GM12874 (cell line): ENCODE measurements around the gene SLC13A2.

Experiments used
- CTCF ChIP-seq: IDR thresholded peaks from 2 replicates; pipeline ENCODE4 v1.5.1; 2011; ENCODE audit warnings: low read depth, mild to moderate bottlenecking, control low read depth, low read length, moderate library complexity; ENCODE audit not compliant: insufficient read depth

The SLC13A2 gene

GRCh38 chr17:28524476-28525424 lies 51.3 kb downstream of the SLC13A2 start:
- TF ChIP-seq CTCF: no peak

GRCh38 chr17:28526381-28526780 lies 52.9 kb downstream of the SLC13A2 start:
- no peak for TF ChIP-seq CTCF

- no peak for TF ChIP-seq CTCF
Measured at GRCh38 chr17:28527181-28527681, 53.8 kb downstream of the SLC13A2 start.

- TF ChIP-seq CTCF: no peak
Measured at GRCh38 chr17:28527859-28528258, 54.4 kb downstream of the SLC13A2 start.

GRCh38 chr17:28528327-28529012 lies 55.0 kb downstream of the SLC13A2 start:
- TF ChIP-seq CTCF: no peak

- no peak for TF ChIP-seq CTCF
Measured at GRCh38 chr17:28529013-28529400, 55.6 kb downstream of the SLC13A2 start.

GRCh38 chr17:28530250-28530649 lies 56.8 kb downstream of the SLC13A2 start:
- TF ChIP-seq CTCF: no peak
